Kidney tubule cell (primary cell): ENCODE data around the gene RTN4RL1.

Experiments used
- DNase-seq: peaks from one replicate; pipeline ENCODE4 v3.0.0-alpha.2; 2018; ENCODE audit warnings: low spot score

RTN4RL1 gene

DNA sequence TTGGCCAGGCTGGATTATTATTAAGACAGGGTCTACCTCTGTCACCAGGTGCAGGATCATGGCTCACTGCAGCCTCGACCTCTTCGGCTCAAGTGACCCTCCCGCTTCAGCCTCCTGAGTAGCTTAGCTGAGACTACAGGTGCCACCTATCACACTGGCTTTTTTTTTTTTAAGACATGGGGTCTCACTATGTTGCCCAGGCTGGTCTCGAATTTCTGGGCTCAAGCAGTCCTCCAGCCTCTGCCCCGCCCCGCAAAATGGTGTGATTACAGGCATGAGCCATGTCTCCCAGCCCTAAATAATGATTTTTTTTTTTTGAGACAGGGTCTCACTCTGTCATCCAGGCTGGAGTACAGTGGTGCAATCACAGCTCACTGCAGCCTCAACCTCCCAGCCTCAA is 22.5 kb upstream of the RTN4RL1 start:
- no peak for DNase-seq

DNA sequence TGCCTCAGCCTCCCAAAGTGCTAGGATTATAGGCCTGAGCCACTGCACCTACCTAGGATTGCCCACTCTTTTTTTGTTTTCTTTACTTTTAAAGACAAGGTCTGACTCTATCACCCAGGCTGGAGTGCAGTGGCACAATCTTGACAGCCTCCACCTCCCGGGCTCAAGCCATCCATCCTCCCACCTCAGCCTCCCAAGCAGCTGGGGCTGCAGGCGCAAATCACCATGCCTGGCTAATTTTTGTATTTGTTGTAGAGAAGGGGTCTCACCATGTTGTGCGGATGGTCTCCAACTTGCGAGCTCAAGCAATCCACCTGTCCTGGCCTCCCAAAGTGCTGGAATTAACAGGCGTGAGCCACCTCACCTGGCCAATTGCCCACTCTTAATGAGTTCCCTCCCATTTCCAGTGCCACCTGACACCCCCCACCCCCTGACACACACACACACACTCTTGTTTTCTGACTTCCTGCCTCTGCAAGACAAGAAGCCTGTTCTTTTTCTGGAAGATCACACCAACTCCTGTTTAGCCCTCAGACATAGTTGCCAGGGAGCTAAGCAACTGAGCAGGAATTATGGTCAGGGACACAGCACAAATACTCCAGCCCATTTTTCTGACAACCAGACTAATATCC is 19.2 kb upstream of the RTN4RL1 start:
- no peak for DNase-seq

DNA sequence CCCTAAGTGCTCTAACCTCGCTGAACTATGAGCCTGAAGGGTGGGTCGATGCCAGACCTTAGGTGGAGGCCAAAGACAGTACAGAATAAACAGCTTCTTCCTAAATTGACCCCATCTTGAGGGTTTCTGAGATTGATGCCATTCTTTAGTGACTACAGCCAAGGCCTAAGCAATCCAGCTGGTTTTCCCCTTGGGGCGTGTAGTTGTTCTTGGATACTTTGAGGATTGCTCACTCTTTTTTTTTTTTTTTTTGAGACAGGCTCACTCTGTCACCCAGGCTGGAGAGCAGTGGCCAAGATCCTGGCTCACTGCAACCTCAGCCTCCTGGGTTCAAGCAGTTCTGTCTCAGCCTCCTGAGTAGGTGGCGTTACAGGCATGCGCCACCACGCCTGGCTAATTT is 18.7 kb upstream of the RTN4RL1 start:
- DNase-seq = peak; percentile 80

DNA sequence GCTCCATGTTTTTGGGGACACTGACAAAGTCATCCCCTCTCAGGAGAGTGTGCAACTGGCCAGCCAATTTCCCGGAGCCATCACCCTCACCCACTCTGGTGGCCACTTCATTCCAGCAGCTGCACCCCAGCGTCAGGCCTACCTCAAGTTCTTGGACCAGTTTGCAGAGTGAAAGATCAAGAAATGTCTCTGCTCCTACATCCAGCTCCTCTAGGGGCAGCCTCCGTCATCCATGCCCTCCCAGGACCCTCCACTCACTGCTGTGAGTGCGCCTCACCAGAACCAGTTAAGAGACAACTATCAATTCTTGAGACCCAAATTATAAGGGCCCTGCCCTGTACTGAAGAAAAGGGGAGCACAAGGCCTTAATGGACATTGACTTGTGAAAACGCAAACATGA is 17.8 kb upstream of the RTN4RL1 start:
- no peak for DNase-seq

DNA sequence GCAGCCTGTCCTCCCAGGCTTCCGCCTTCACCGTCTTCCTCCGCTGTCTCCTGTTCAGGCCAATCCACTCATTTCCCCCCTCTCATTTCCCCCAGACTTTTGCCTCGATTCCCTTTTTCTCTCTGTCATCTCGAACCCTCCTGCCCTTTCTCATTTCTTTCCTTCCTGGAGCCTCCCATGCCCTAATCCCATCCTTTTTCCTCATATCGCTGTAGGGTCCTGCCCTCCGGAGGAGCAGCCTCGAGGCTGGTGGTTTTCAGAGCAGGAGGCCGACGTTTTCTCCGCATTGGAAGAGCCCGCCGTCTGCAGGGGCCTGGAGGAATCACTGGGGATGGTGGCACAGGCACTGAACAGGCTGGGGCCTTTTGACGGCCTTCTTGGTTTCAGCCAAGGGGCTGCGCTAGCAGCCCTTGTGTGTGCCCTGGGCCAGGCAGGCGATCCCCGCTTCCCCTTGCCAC is 17.3 kb upstream of the RTN4RL1 start:
- peak; percentile 34 for DNase-seq

DNA sequence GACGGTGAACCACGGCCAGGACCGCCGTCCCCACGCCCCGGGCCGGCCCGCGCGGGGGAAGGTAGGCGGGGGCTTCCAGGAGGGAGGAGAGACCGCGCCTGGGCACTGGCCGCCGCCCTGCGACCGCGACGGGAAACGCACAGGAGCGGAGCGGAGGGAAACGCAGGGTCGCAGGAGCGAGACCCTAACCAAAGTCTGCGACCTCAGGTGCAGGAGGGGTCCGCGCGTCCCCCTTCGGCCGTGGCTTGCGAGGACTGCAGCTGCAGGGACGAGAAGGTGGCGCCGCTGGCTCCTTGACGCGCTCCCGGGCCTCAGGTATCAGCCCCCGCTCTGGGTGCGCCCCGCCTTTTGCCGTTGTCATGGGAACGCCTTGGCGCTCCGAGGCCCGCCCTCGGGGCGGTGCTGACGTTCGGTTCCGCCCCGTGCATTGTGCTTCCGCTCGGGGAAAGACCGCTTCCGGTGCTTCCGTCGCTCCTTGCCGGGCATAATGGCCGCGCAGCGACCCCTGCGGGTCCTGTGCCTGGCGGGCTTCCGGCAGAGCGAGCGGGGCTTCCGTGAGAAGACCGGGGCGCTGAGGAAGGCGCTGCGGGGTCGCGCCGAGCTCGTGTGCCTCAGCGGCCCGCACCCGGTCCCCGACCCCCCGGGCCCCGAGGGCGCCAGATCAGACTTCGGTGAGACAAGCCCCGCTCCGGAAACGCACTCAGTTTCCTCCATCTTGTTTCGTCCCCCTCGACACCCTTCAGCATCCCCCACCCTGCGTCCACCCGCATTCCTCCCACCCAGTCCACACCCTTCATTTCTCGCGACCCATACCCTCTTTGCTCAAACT is 16.6 kb upstream of the RTN4RL1 start, which contains the start of gene OVCA2:
OVCA2 (plus strand) TSS at position 462 of the 829 bp plus-strand sequence; CDS start at position 488, 26 bp downstream.
- DNase-seq = peak; percentile 95

DNA sequence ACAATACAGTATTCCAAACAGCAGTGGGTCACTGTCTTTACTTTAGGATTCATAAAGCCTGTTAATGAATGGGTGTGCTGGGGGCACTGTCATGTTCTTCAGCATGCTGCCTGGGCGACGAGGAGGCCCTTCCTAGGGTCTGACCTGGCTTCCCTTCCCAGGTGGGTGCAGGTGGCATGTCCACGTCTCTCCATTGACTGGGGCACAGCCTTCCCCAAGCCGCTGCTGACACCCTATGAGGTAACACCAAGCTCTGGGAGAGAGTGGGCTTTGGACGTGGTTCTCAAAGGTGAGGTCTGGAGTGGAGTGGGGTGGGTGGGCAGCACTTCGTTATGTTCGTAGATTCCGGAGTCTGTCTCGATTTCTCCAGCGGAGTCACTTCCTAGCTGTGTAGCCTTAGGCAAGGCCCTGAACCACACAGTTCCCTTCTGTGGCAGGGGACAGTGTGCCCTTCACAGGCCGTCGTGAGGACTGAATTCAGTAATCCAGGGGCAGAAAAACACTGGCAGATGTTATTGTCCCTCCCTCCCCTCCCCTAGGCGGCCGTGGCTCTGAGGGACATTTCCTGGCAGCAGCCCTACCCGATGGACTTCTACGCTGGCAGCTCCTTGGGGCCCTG is 15.9 kb upstream of the RTN4RL1 start:
- no peak for DNase-seq

DNA sequence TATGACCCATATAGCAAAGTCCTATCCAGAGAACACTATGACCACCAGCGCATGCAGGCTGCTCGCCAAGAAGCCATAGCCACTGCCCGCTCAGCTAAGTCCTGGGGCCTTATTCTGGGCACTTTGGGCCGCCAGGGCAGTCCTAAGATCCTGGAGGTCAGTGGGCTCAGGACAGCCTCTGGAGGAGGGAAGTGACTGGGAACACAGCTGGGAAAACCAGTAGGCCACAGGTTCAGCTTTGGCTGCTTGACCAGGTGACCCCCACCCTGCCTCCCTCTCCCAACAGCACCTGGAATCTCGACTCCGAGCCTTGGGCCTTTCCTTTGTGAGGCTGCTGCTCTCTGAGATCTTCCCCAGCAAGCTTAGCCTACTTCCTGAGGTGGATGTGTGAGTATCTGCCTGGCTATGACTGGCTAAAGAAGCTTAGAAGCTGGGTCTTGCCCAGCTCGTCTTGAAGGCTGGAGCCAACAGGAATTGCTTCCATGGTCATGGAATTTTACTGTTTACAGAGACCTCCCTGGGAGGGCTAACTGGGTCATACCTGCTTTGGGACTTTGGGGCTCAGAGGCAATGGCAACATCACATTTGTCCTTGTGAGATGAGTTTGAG is 15.2 kb upstream of the RTN4RL1 start:
- no peak for DNase-seq

DNA sequence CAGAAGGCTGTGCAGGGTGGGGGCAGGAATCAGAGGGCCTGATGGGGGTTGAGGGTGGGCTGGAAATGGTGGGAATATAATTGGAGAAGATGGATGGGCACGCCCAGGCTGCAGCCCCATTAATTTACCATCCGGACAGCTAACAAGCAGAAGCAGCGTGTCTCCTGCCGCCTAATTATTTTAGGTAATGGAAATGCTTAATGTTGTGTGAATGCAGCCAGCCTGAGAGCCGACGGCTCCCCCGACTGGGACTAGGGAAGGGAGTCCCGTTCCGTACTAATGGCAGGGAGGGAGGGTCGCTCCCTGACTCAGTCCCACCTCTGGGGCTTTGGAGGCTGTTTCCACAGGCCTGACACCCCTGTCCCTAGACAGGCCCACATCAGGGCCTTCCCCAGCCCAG is 12.0 kb upstream of the RTN4RL1 start:
- no peak for DNase-seq

DNA sequence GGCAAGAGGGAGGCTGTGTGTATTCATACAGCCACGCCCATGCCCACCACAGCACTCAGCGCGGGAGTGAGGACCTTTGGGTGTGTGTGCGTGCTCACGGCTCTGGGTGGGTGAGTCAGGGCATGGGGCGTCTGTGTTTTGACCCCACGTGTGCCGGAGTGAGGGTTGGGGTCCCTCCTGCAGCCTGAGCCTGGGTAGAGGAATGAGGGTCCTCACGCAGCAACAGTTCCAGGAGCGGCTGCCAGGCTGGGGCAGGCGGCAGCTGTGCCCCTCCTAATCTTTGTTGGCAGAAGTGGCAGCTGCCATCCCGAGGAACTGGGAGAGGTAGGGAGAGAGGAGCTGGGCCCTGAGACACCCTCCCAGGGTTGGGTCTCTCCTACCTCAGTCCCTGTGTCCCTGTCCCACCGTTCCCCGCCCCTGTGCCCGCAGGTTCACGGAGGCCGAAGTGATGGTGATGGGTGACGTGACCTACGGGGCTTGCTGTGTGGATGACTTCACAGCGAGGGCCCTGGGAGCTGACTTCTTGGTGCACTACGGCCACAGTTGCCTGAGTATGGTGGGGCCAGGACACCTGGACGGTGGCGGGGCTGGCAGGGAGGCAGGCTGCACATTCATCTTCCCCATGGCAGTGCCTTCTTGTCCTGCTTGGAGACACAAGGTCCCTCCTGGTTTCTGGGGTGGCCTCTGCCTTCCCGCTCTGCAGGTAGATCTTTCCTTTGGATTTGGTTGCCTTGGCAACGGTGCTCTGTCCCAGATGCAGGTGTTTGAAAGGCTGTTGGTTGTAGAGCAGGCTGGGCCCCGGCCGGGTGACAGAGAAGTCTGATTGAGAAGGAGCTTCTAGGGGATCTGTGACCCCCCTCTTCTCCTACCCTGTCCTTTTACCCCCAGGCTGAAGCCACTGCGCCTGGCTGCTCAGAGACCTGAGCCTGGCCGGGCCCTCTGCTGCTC is 10.7 kb upstream of the RTN4RL1 start:
- DNase-seq = no peak

DNA sequence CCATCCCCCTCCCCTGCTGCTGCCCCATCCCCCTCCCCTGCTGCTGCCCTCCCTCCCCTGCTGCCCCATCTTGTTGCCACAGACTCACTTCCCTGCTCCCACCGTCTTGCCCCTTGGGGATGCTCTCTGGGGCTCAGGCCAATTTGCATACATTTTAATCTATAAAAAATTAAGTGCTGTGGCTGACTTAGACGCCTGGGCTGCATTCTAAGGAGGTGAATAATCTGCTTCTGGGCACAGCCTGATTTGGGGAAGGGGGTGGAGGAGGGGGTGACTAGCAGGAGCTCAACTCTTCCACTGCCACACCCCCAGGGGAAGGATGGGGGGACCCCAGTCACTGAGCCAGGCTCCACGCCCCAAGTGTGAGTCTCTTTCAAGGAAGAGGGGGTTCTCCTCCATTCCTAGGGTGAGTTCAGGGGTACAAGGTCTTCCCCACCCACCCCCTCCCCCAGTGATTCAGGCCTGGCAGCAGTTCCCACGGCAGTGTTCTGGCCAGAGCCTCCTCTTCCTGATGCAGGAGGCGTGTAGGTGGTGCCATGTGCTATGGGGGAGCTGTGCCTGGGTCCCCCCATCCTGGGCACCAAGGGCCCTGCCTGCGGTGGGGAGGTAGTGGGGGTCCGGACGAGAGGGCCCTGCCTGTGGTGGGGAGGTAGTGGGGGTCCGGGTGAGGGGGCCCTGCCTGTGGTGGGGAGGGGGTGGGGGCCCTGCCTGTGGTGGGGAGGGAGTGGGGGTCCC is 9.8 kb upstream of the RTN4RL1 start:
- peak; percentile 83 for DNase-seq

DNA sequence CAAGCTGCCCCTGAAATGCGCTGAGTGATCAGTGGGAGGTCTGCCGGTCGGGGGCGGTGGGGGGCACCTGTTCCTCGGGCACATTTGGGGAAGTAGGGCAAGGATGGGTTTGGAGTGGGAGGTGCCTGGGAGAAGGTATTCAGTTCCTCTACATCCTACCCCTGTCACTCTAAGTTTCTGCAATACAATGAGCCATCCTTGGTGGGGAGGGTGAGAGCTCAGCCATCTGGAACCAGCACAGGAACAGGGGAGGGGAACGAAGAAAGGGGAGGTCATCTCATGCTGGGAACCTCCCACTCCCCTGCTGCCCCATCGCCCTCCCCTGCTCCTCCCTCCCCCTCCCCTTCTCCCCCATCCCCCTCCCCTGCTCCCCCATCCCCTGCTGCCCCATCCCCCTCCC is 9.0 kb upstream of the RTN4RL1 start:
- DNase-seq = peak; percentile 87

DNA sequence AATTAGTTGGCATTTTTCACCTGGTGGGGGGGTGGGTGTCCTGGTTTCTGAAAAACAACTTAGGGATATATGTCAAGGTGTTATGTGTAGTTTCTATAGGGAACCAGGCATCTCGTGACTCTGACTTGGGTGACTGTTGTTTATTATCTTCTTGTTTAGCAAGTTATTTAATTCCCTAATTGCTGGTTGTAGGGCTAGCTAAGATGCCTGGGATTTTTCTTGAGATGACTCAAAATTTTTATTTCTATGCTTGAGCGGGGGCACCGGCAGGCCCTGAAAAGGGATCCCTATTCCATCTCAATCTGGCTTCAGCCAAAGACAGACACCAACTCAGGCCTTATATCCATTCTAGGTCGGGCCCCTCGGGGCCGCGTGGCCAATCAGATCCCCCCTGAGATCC is 8.0 kb upstream of the RTN4RL1 start:
- no peak for DNase-seq

DNA sequence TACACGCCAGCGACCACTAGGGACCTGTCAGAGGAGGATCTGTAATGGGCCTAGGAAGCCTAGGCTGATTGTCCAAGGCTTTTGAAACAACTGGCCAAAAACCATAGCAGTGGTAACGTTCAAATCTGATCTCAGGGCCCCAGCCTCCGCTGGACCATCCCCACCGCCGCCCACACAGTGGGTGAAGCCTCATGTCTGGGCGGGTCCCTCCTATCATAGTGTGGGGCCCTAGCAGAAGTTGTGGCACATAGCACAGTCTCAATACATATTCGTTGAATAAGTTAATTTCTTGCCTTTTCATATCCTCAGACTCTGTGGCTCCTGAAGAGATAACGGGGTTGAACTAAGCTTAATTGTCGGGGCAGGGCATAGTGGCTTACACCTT is 5.6 kb upstream of the RTN4RL1 start:
- no peak for DNase-seq

DNA sequence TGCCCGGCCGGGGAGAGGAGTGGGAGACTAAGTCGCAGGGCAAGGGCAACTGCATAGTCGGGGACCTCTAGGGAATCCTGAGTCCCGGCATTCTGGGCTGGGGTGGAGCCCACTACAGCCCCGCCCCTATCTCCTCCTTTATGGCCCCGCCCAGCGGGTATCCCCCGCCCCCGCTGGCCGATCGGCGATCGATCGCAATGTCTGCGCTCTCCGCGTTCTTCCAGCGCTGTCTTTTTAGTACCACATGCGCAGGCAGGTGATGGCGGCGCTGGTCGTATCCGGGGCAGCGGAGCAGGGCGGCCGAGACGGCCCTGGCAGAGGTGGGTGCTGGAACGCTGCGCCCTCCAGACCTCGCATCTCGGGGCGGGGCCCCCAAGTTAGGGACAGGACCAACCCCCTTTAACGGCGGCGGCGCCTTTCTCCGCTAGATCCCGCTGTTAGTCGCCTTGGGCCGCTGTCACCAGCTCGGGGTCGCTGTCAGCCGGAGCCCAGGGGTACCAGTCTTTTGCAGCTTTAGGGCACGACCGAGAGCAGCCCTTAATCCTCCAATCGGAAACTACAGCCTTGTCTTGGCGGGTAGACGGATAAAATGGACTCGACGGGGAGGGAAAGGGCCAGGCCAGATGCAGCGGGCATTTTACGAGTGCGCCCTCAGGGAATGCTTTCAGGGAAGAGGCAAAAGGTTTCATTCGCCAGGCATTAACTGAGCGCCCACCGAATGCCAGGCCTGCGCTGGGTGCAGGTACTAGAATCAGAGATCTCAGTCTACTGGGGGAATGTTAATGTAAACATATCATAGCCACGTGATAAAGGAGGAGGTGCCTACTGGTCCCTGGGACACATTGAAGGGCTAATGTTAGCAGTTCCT is 5.0 kb upstream of the RTN4RL1 start, which contains the start of gene DPH1:
DPH1 (plus strand) TSS at position 243 of the 868 bp plus-strand sequence; CDS start at position 260, 17 bp downstream.
- DNase-seq = peak; percentile 89

DNA sequence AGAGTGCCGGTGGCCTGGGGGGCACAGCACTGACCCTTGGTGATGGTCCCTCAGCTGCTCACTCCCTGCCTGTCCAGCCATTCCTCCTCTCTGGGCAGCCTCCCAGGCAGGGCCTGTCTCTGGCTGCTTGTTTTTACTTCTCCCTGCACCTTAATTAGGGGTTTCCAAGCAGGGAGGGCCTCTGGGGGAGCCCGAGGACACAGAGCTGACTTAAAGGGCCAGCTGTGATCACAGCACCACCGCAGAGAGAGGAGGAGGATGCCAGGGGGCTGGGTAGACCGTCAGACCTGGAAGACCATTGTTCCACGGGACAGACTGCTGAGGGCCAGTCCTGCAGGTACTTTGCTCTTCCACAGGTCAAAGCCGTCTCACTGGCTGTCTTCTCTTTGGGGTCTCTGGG is 3.6 kb upstream of the RTN4RL1 start:
- no peak for DNase-seq

DNA sequence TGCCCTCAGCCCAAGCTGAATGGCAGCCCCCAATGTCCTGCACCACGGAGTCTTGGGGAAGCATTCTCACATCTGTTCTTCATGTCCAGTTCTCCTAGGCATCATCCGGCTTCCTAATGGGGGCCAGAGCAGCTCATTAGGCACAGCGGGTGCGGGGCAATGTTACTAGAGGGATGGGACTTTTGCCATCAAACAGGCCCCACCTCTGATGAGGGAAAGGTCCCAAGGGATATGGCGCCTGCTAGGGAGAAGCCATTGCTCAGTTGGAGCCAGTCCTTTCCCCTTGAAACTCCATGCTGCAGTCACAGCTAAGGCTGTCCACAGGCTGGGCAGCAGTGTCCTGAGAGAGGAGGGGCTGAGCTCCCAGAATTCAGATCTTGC is 3.1 kb upstream of the RTN4RL1 start:
- no peak for DNase-seq

DNA sequence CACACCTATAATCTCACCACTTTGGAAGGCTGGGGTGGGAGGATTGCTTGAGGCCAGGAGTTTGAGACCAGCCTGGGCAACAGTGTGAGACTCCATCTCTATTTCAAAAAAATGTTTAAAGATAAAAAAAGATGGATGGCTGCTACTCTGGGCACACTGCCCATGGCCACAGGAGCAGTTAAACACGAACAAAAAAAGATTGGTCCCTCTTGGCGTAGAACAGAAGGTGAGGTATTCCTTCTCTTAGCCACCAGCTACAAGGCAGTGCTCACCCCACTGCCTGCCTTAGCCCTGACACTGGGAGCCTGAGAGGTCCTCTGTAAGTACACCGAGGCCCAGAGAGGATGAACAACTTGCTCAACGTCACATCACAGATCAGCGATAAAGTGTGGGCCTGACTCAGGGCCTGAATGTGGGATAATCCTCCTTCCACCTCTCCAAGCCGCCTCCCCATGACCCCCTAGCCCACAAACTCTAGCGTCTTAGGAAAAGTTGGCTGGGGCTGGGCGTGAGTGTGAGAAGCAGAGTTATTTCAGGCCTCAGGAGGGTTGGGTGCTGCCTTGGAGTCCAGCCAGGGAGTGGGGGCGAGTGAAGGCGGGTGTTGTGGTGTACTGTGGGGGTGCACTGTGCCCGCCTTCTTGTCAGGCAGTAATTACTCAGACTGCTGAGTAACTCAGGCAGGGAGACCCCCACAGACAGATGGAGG is 2.5 kb upstream of the RTN4RL1 start:
- DNase-seq = no peak
